ENCODE measurements around the gene PLRG1.

Gene PLRG1

GRCh38 chr4:154516318-154517029 lies 33.7 kb downstream of the PLRG1 start:
- DNase-seq: no peak

GRCh38 chr4:154511981-154512380 lies 38.2 kb downstream of the PLRG1 start:
- DNase-seq: no peak

- DNase-seq: no peak
Measured at GRCh38 chr4:154511548-154511947, 38.7 kb downstream of the PLRG1 start.

- no peak for DNase-seq
Measured at GRCh38 chr4:154507156-154507555, 43.0 kb downstream of the PLRG1 start.

GRCh38 chr4:154506253-154506652 lies 43.9 kb downstream of the PLRG1 start:
- no peak for DNase-seq

GRCh38 chr4:154503598-154503997 lies 46.6 kb downstream of the PLRG1 start:
- no peak for DNase-seq

GRCh38 chr4:154502111-154502510 lies 48.1 kb downstream of the PLRG1 start:
- DNase-seq: no peak

- DNase-seq: no peak
Measured at GRCh38 chr4:154497889-154498288, 52.3 kb downstream of the PLRG1 start.

- no peak for DNase-seq
Measured at GRCh38 chr4:154495867-154496266, 54.3 kb downstream of the PLRG1 start.

GRCh38 chr4:154492288-154492687 lies 57.9 kb downstream of the PLRG1 start:
- no peak for DNase-seq

GRCh38 chr4:154491341-154492271 lies 58.6 kb downstream of the PLRG1 start, which contains the start of gene DCHS2:
TSS of gene DCHS2 (minus strand) at chr4:154491799. CDS start at chr4:154491355, 444 bp downstream.
- DNase-seq: no peak

- DNase-seq: no peak
Measured at GRCh38 chr4:154490583-154491340, 59.4 kb downstream of the PLRG1 start.

GRCh38 chr4:154490234-154490582 lies 60.0 kb downstream of the PLRG1 start:
- no peak for DNase-seq

GRCh38 chr4:154489558-154490233 lies 60.5 kb downstream of the PLRG1 start:
- no peak for DNase-seq

GRCh38 chr4:154487145-154487544 lies 63.1 kb downstream of the PLRG1 start:
- no peak for DNase-seq

- no peak for DNase-seq
Measured at GRCh38 chr4:154485127-154485773, 65.0 kb downstream of the PLRG1 start.
